Liver (tissue), 9 donors: ENCODE data around the gene DCDC1. TPM values are rescaled to one million over a fixed set of nuclear protein-coding genes. Genes with fewer than 3 reads are reported as not detected.

Source experiments
- DNase-seq: peaks from one replicate; pipeline ENCODE4 v3.0.0-alpha.2; 2017; ENCODE audit warnings: low spot score
- H3K27ac ChIP-seq, 2 donors: one replicate each; pipeline ENCODE4 v1.7.0; 2013; ENCODE audit warnings: inconsistent platforms in 2 of 2, low read length in 2 of 2, control low read depth in 1 of 2, low read depth in 1 of 2, mild to moderate bottlenecking in 1 of 2
- H3K27me3 ChIP-seq, 4 donors: one replicate each; pipeline versions ENCODE4 v1.6.1 to v1.7.0; 2013; ENCODE audit warnings: low read length in 3 of 4, inconsistent platforms in 1 of 4, mild to moderate bottlenecking in 1 of 4, moderate library complexity in 1 of 4; ENCODE audit not compliant: control insufficient read depth in 4 of 4, insufficient read depth in 4 of 4
- H3K36me3 ChIP-seq, 4 donors: one replicate each; pipeline versions ENCODE4 v1.6.1 to v1.7.0; 2013; ENCODE audit warnings: low read length in 3 of 4, mild to moderate bottlenecking in 3 of 4, low read depth in 1 of 4, moderate library complexity in 1 of 4; ENCODE audit not compliant: control insufficient read depth in 4 of 4, insufficient read depth in 3 of 4
- H3K4me1 ChIP-seq, 4 donors: one replicate each; pipeline versions ENCODE4 v1.6.1 to v1.7.0; 2013; ENCODE audit warnings: low read length in 3 of 4, mild to moderate bottlenecking in 3 of 4, moderate library complexity in 1 of 4; ENCODE audit not compliant: control insufficient read depth in 4 of 4, insufficient read depth in 4 of 4
- H3K4me3 ChIP-seq, 3 donors: one replicate each; pipeline versions ENCODE4 v1.6.1 to v1.7.0; 2013; ENCODE audit warnings: low read length in 3 of 3, control low read depth in 1 of 3, low read depth in 1 of 3, mild to moderate bottlenecking in 1 of 3
- H3K9ac ChIP-seq, 2 donors: one replicate each; pipeline ENCODE4 v1.7.0; 2013; ENCODE audit warnings: low read length in 2 of 2, mild to moderate bottlenecking in 2 of 2, moderate library complexity in 2 of 2, control low read depth in 1 of 2, low read depth in 1 of 2
- H3K9me3 ChIP-seq, 4 donors: one replicate each; pipeline versions ENCODE4 v1.6.1 to v1.7.0; 2013; ENCODE audit warnings: low read length in 3 of 4; ENCODE audit not compliant: control insufficient read depth in 4 of 4
- EGR1 ChIP-seq, 2 donors: IDR thresholded peaks; 2 replicates each; pipeline ENCODE4 v1.6.1; 2016 to 2018; ENCODE audit warnings: antibody characterized with exemption in 2 of 2, low read depth in 2 of 2
- GABPA ChIP-seq, 2 donors: IDR thresholded peaks in 1 of 2; conservative IDR thresholded peaks in 1 of 2; 2 replicates each; pipeline ENCODE4 v1.6.1; 2016; ENCODE audit warnings: antibody characterized with exemption in 2 of 2, mild to moderate bottlenecking in 1 of 2, moderate library complexity in 1 of 2
- HNF4A ChIP-seq, 2 donors: conservative IDR thresholded peaks; 2 replicates each; pipeline ENCODE4 v1.6.1; 2016; ENCODE audit warnings: antibody characterized with exemption in 2 of 2, mild to moderate bottlenecking in 2 of 2
- HNF4G ChIP-seq: IDR thresholded peaks from 2 replicates; pipeline ENCODE4 v1.6.1; 2016; ENCODE audit warnings: antibody characterized with exemption
- JUND ChIP-seq, 2 donors: IDR thresholded peaks; 2 replicates each; pipeline ENCODE4 v1.6.1; 2016; ENCODE audit warnings: antibody characterized with exemption in 2 of 2
- NR2F2 ChIP-seq: IDR thresholded peaks from 2 replicates; pipeline ENCODE4 v1.6.1; 2016; ENCODE audit warnings: antibody characterized with exemption
- RAD21 ChIP-seq, 2 donors: IDR thresholded peaks; 2 replicates each; pipeline ENCODE4 v1.6.1; 2016; ENCODE audit warnings: antibody characterized with exemption in 2 of 2, mild to moderate bottlenecking in 2 of 2
- SP1 ChIP-seq: IDR thresholded peaks from 2 replicates; pipeline ENCODE4 v1.6.1; 2018; ENCODE audit warnings: antibody characterized with exemption, mild to moderate bottlenecking
- TAF1 ChIP-seq: conservative IDR thresholded peaks from 2 replicates; pipeline ENCODE4 v1.6.1; 2016; ENCODE audit warnings: antibody characterized with exemption, mild to moderate bottlenecking
- WGBS: extraction: QIAGEN DNeasy Blood & Tissue Kit; methylation state at CpG from one replicate; pipeline ENCODE4 v1.1.7; 2013; 5-methylcytosine and 5-hydroxymethylcytosine counted together
- polyA plus RNA-seq, 2 donors: library from polyadenylated mRNA; stranded (reverse) in 1 of 2; unstranded in 1 of 2; fragments of 200-250 nt in 1 of 2; fragments of >200 nt in 1 of 2; fragmentation: Nextera tagmentation in 1 of 2; extraction: Ambion mirVana in 1 of 2; gene quantifications; one replicate each; pipeline versions ENCODE4 v1.2.1 to v1.2.3, GENCODE V29; 2013 to 2015
- total RNA-seq, 2 donors: library from RNA; depleted of rRNA; stranded (reverse); fragments of >200 nt; gene quantifications; one replicate each; pipeline ENCODE4 v1.2.3, GENCODE V29; 2014
- TF ChIP-seq, protein P1 (sequence below): IDR thresholded peaks from 2 replicates; pipeline ENCODE4 v1.6.1; 2016; ENCODE audit warnings: antibody characterized with exemption, mild to moderate bottlenecking
- TF ChIP-seq, protein P2 (sequence below): IDR thresholded peaks from 2 replicates; pipeline ENCODE4 v1.6.1; 2016; ENCODE audit warnings: antibody characterized with exemption
- TF ChIP-seq, protein P3 (sequence below): IDR thresholded peaks from 2 replicates; pipeline ENCODE4 v1.6.1; 2016; ENCODE audit warnings: antibody characterized with exemption
- TF ChIP-seq, protein P4 (sequence below): IDR thresholded peaks from 2 replicates; pipeline ENCODE4 v1.6.1; 2016; ENCODE audit warnings: antibody characterized with exemption
- donor health status: healthy.
- donor health status: healthy.
- donor health status: healthy.
- donor health status: healthy.
- donor health status: healthy.

Gene DCDC1
- total and polyA plus RNA-seq, 4 donors, result 0.38 to 3.5 (median 2.0) TPM

DNA sequence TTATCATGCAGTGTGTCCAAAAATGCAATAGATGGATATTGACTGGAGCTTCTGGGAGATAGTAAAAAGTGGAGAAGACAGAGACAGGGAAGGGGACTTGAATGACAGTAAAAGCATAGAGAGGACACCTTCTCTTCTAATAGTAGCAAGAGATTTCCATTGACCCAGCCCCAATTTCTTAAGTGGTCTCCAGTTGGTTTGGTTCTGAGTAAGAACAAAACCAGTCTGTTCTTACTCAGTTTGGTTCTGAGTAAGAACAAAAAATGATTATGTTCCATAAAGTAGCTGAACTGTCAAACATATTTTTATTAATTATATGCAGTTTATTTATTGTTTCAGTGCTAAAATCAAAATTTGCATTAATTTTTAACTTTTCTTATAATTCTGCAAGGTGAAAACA is 466.6 kb downstream of the DCDC1 start (continued):
- TF ChIP-seq, protein P1, sequence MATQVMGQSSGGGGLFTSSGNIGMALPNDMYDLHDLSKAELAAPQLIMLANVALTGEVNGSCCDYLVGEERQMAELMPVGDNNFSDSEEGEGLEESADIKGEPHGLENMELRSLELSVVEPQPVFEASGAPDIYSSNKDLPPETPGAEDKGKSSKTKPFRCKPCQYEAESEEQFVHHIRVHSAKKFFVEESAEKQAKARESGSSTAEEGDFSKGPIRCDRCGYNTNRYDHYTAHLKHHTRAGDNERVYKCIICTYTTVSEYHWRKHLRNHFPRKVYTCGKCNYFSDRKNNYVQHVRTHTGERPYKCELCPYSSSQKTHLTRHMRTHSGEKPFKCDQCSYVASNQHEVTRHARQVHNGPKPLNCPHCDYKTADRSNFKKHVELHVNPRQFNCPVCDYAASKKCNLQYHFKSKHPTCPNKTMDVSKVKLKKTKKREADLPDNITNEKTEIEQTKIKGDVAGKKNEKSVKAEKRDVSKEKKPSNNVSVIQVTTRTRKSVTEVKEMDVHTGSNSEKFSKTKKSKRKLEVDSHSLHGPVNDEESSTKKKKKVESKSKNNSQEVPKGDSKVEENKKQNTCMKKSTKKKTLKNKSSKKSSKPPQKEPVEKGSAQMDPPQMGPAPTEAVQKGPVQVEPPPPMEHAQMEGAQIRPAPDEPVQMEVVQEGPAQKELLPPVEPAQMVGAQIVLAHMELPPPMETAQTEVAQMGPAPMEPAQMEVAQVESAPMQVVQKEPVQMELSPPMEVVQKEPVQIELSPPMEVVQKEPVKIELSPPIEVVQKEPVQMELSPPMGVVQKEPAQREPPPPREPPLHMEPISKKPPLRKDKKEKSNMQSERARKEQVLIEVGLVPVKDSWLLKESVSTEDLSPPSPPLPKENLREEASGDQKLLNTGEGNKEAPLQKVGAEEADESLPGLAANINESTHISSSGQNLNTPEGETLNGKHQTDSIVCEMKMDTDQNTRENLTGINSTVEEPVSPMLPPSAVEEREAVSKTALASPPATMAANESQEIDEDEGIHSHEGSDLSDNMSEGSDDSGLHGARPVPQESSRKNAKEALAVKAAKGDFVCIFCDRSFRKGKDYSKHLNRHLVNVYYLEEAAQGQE, result no peak

DNA sequence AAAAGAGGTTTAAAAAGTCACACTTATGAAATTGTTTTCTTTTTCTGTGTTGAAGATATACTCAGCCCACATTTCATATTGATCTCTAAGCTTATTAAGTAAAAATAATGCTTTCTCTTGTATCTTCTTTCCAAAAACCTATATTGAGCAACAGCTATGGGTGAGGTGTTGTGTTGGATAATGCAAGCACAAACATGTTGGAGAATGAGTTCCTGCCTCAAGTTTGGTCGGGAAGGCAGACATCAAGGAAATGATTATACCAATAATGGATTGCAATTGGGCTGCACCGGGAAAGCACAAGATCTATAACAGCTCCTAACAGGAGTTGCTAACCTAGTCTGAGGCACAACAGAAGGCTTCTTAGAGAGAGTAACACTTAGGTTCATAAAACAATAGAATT is 474.5 kb downstream of the DCDC1 start:
- Histone ChIP-seq H3K27ac (no peak overlapping the region), H3K9ac (no peak overlapping the region), H3K9me3 (no peaks in the 10 kb centered on the region), H3K4me3 (no peak overlapping the region), H3K4me1 (no peaks in the 10 kb centered on the region), H3K36me3 (no peaks in the 10 kb centered on the region), H3K27me3 (no peaks in the 10 kb centered on the region)
- DNase-seq, result no peak
- 91% methylated on average over 2 of the region's 2 CpGs for WGBS
- TF ChIP-seq, protein P2, sequence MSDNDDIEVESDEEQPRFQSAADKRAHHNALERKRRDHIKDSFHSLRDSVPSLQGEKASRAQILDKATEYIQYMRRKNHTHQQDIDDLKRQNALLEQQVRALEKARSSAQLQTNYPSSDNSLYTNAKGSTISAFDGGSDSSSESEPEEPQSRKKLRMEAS, result no peak
- TF ChIP-seq NR2F2, result no peak
- TF ChIP-seq, protein P3, sequence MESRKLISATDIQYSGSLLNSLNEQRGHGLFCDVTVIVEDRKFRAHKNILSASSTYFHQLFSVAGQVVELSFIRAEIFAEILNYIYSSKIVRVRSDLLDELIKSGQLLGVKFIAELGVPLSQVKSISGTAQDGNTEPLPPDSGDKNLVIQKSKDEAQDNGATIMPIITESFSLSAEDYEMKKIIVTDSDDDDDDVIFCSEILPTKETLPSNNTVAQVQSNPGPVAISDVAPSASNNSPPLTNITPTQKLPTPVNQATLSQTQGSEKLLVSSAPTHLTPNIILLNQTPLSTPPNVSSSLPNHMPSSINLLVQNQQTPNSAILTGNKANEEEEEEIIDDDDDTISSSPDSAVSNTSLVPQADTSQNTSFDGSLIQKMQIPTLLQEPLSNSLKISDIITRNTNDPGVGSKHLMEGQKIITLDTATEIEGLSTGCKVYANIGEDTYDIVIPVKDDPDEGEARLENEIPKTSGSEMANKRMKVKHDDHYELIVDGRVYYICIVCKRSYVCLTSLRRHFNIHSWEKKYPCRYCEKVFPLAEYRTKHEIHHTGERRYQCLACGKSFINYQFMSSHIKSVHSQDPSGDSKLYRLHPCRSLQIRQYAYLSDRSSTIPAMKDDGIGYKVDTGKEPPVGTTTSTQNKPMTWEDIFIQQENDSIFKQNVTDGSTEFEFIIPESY, result no peak
- no peak for TF ChIP-seq GABPA (IDR thresholded peaks at IDR 0.05 in 1 of 2, conservative IDR thresholded peaks at IDR 0.05 in 1 of 2)
- no peak for TF ChIP-seq EGR1 (IDR thresholded peaks at IDR 0.05; ENCODE audit: low read depth in 2 of 2)
- no peak for TF ChIP-seq RAD21 (IDR thresholded peaks at IDR 0.05)
- TF ChIP-seq JUND (IDR thresholded peaks at IDR 0.05), result no peak
- TF ChIP-seq, protein P4, sequence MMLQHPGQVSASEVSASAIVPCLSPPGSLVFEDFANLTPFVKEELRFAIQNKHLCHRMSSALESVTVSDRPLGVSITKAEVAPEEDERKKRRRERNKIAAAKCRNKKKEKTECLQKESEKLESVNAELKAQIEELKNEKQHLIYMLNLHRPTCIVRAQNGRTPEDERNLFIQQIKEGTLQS, result no peak
- TF ChIP-seq TAF1, result no peak
- TF ChIP-seq SP1, result no peak
- no peak for TF ChIP-seq HNF4A (conservative IDR thresholded peaks at IDR 0.05)
- no peak for TF ChIP-seq HNF4G
- TF ChIP-seq, protein P1, result no peak
